ENCODE data around the gene SIRPG. TPM values are rescaled to one million over a fixed set of nuclear protein-coding genes. Genes with fewer than 3 reads are reported as not detected.
A peak's percentile ranks its signal among the peaks of the same experiment; 100 is the strongest.

The SIRPG gene
- total RNA-seq, 2 experiments from 2014 or later: 28.0 to 28.3 TPM

GRCh38 chr20:1674361-1674760, 16.8 kb upstream of the SIRPG start:
- Histone ChIP-seq H3K27me3 (ENCODE audit: control insufficient read depth in 1 of 2, insufficient read depth in 2 of 2, low read length in 2 of 2) (no peaks in the 10 kb centered on the region), H3K27ac (ENCODE audit: low read depth in 1 of 2, low read length in 2 of 2) (peak overlapping the region; percentile 29 to 67), H3K4me1 (ENCODE audit: insufficient read depth, low read length) (peaks cover 68% of the 10 kb centered on the region), H3K4me3 (ENCODE audit: low read length) (no peak overlapping the region), H3K9me3 (ENCODE audit: control insufficient read depth in 1 of 2, insufficient read depth in 1 of 2, low read length in 2 of 2) (peaks cover 0 to 6% of the 10 kb centered on the region in 2 experiments), H3K36me3 (ENCODE audit: insufficient read depth, low read length) (no peaks in the 10 kb centered on the region)
- H3K36me3 Mint-ChIP-seq (ENCODE audit: low read depth): peaks cover 50% of the 10 kb centered on the region
- ChIA-PET CTCF (interaction anchor here (1.1 to 1.6 kb wide), 2 partner anchors 19 to 60 kb away, joined by 3 to 5 read pairs; no protein-coding TSS in a partner anchor), POLR2A (interaction anchor here (0.7 to 3.8 kb wide), 10 partner anchors 9 to 57 kb away, joined by 3 to 21 read pairs (median 4); partner anchors contain the start of gene SIRPG)
- H3K4me3 Mint-ChIP-seq: peak overlapping the region; percentile 83
- H3K27me3 Mint-ChIP-seq: no peaks in the 10 kb centered on the region
- intact Hi-C loops (cut with DNase I, micrococcal nuclease): no loop called here
- peaks cover 100% of the 10 kb centered on the region for H3K4me1 Mint-ChIP-seq (ENCODE audit: low read depth)
- no peak for TF ChIP-seq CTCF (IDR thresholded peaks at IDR 0.05)
- DNase-seq (peak in 12 of 14 experiments; percentile 25 to 86 (median 54)), ATAC-seq (ENCODE audit: poor library complexity) (peak; percentile 75)
- no peaks in the 10 kb centered on the region for H3K9me3 Mint-ChIP-seq
- H3K27ac Mint-ChIP-seq: peak overlapping the region; percentile 95

GRCh38 chr20:1673424-1673823, 15.8 kb upstream of the SIRPG start:
- TF ChIP-seq CTCF (IDR thresholded peaks at IDR 0.05): no peak
- peak overlapping the region; percentile 69 for H3K4me3 Mint-ChIP-seq
- no peaks in the 10 kb centered on the region for H3K36me3 ChIP-seq (ENCODE audit: insufficient read depth, low read length)
- no peaks in the 10 kb centered on the region for H3K27me3 ChIP-seq (ENCODE audit: control insufficient read depth in 1 of 2, insufficient read depth in 2 of 2, low read length in 2 of 2)
- intact Hi-C loops (cut with DNase I, micrococcal nuclease): loop anchor here in 1 of 2 experiments (2.0 kb wide), 1 partner anchor 15 kb away; no protein-coding TSS in a partner anchor
- no peaks in the 10 kb centered on the region for H3K9me3 Mint-ChIP-seq
- H3K4me3 ChIP-seq (ENCODE audit: low read length): no peak overlapping the region
- H3K36me3 Mint-ChIP-seq (ENCODE audit: low read depth): peaks cover 50% of the 10 kb centered on the region
- H3K4me1 ChIP-seq (ENCODE audit: insufficient read depth, low read length): peaks cover 74% of the 10 kb centered on the region
- H3K4me1 Mint-ChIP-seq (ENCODE audit: low read depth): peaks cover 100% of the 10 kb centered on the region
- peak overlapping the region; percentile 95 for H3K27ac Mint-ChIP-seq
- H3K27me3 Mint-ChIP-seq: no peaks in the 10 kb centered on the region
- ChIA-PET POLR2A (interaction anchor here (1.0 to 1.8 kb wide), 4 partner anchors 8 to 22 kb away, joined by 4 to 17 read pairs (median 4); no protein-coding TSS in a partner anchor), CTCF (interaction anchor here (1.6 kb wide), 1 partner anchor 61 kb away, joined by 5 read pairs; no protein-coding TSS in a partner anchor)
- DNase-seq (no peak), ATAC-seq (ENCODE audit: poor library complexity) (no peak)
- peak overlapping the region; percentile 29 to 67 for H3K27ac ChIP-seq (ENCODE audit: low read depth in 1 of 2, low read length in 2 of 2)
- H3K9me3 ChIP-seq (ENCODE audit: control insufficient read depth in 1 of 2, insufficient read depth in 1 of 2, low read length in 2 of 2): peaks cover 0 to 6% of the 10 kb centered on the region in 2 experiments

- intact Hi-C loops (cut with DNase I, micrococcal nuclease): loop anchor here in 1 of 2 experiments (2.0 kb wide), 1 partner anchor 14 kb away; no protein-coding TSS in a partner anchor
- no peaks in the 10 kb centered on the region for H3K9me3 Mint-ChIP-seq
- TF ChIP-seq CTCF (IDR thresholded peaks at IDR 0.05): no peak
- DNase-seq (no peak), ATAC-seq (ENCODE audit: poor library complexity) (no peak)
- CTCF ChIA-PET: no interaction called here
- peak overlapping the region; percentile 69 for H3K4me3 Mint-ChIP-seq
- Histone ChIP-seq H3K36me3 (ENCODE audit: insufficient read depth, low read length) (no peaks in the 10 kb centered on the region), H3K4me3 (ENCODE audit: low read length) (no peak overlapping the region), H3K4me1 (ENCODE audit: insufficient read depth, low read length) (peaks cover 78% of the 10 kb centered on the region), H3K9me3 (ENCODE audit: control insufficient read depth in 1 of 2, insufficient read depth in 1 of 2, low read length in 2 of 2) (peaks cover 0 to 6% of the 10 kb centered on the region in 2 experiments), H3K27me3 (ENCODE audit: control insufficient read depth in 1 of 2, insufficient read depth in 2 of 2, low read length in 2 of 2) (no peaks in the 10 kb centered on the region), H3K27ac (ENCODE audit: low read depth in 1 of 2, low read length in 2 of 2) (peak overlapping the region; percentile 29 to 67)
- H3K27ac Mint-ChIP-seq: peak overlapping the region; percentile 95
- H3K36me3 Mint-ChIP-seq (ENCODE audit: low read depth): peaks cover 43% of the 10 kb centered on the region
- peaks cover 98% of the 10 kb centered on the region for H3K4me1 Mint-ChIP-seq (ENCODE audit: low read depth)
- H3K27me3 Mint-ChIP-seq: no peaks in the 10 kb centered on the region
- POLR2A ChIA-PET: no interaction called here
These were observed 15.1 kb upstream of the SIRPG start for GRCh38 chr20:1672728-1673127.

Measured in CD4-positive, alpha-beta T cell (primary cell).